Mesothelial cell of epicardium (in vitro differentiated cells): ENCODE data around the gene CPN1. TPM values are rescaled to one million over a fixed set of nuclear protein-coding genes. Genes with fewer than 3 reads are reported as not detected.

ENCODE experiments used
- DNase-seq, 2 experiments: peaks; one replicate each; pipeline ENCODE4 v3.0.0; 2021; ENCODE audit warnings: low spot score in 2 of 2; ENCODE audit not compliant: unreplicated experiment in 2 of 2
- H3K27ac Mint-ChIP-seq: 2 replicates; pipeline ENCODE4 v1.8.0; 2021; ENCODE audit warnings: mixed read lengths
- H3K27me3 Mint-ChIP-seq: 2 replicates; pipeline ENCODE4 v1.8.0; 2021; ENCODE audit warnings: low read depth, mixed read lengths
- H3K36me3 Mint-ChIP-seq: 2 replicates; pipeline ENCODE4 v1.8.0; 2021; ENCODE audit warnings: mixed read lengths
- H3K4me1 Mint-ChIP-seq: 2 replicates; pipeline ENCODE4 v1.8.0; 2021; ENCODE audit warnings: mixed read lengths
- H3K4me3 Mint-ChIP-seq: 2 replicates; pipeline ENCODE4 v1.8.0; 2021; ENCODE audit warnings: mild to moderate bottlenecking, moderate library complexity, mixed read lengths
- H3K9me3 Mint-ChIP-seq: 2 replicates; pipeline ENCODE4 v1.8.0; 2021; ENCODE audit warnings: mixed read lengths
- CTCF ChIP-seq: fragments of 200-600 bp; sonication (generic); IDR thresholded peaks from one replicate; pipeline ENCODE4 v1.5.0; 2021; ENCODE audit warnings: antibody characterized with exemption; ENCODE audit not compliant: unreplicated experiment
- total RNA-seq: library from RNA; stranded (reverse); gene quantifications from 3 replicates; pipeline ENCODE4 v1.2.1, GENCODE V29; 2021

CPN1 gene
- total RNA-seq, 1 donor from 2014 or later = not detected

GRCh38 chr10:100041306-100042002 is 40.2 kb downstream of the CPN1 start:
- DNase-seq = no peak
- Mint-ChIP-seq H3K4me3 (no peak overlapping the region), H3K27me3 (no peaks in the 10 kb centered on the region), H3K4me1 (peaks cover 41% of the 10 kb centered on the region), H3K9me3 (no peaks in the 10 kb centered on the region), H3K27ac (no peak overlapping the region), H3K36me3 (no peaks in the 10 kb centered on the region)
- TF ChIP-seq CTCF = no peak

GRCh38 chr10:100038561-100039071 is 43.1 kb downstream of the CPN1 start:
- Mint-ChIP-seq H3K4me1 (peaks cover 37% of the 10 kb centered on the region), H3K4me3 (no peak overlapping the region)

GRCh38 chr10:100037758-100038315 is 43.8 kb downstream of the CPN1 start:
- no peak for TF ChIP-seq CTCF
- Mint-ChIP-seq H3K27me3 (no peaks in the 10 kb centered on the region), H3K27ac (peak overlapping the region; percentile 39), H3K9me3 (peaks cover 3% of the 10 kb centered on the region), H3K4me3 (no peak overlapping the region), H3K36me3 (peaks cover 3% of the 10 kb centered on the region), H3K4me1 (peaks cover 35% of the 10 kb centered on the region)
- no peak for DNase-seq

More at GRCh38 chr10:100038561-100039071, 43.1 kb downstream of the CPN1 start:
- Mint-ChIP-seq H3K9me3 (peaks cover 1% of the 10 kb centered on the region), H3K36me3 (peaks cover under 1% of the 10 kb centered on the region), H3K27ac (peak overlapping the region; percentile 80), H3K27me3 (no peaks in the 10 kb centered on the region)
- no peak for TF ChIP-seq CTCF
- DNase-seq = no peak

GRCh38 chr10:100036850-100037249 is 44.8 kb downstream of the CPN1 start:
- no peak for TF ChIP-seq CTCF
- Mint-ChIP-seq H3K36me3 (peaks cover 3% of the 10 kb centered on the region), H3K9me3 (peaks cover 3% of the 10 kb centered on the region), H3K4me3 (no peak overlapping the region), H3K27me3 (no peaks in the 10 kb centered on the region), H3K27ac (peak overlapping the region; percentile 87), H3K4me1 (peaks cover 35% of the 10 kb centered on the region)
- no peak for DNase-seq

- Mint-ChIP-seq H3K4me1 (peaks cover 30% of the 10 kb centered on the region), H3K27me3 (no peaks in the 10 kb centered on the region), H3K4me3 (no peak overlapping the region), H3K9me3 (peaks cover 3% of the 10 kb centered on the region), H3K36me3 (peaks cover 3% of the 10 kb centered on the region), H3K27ac (no peak overlapping the region)
- no peak for TF ChIP-seq CTCF
- DNase-seq = no peak
Measured at GRCh38 chr10:100033766-100034418, 47.8 kb downstream of the CPN1 start.
